Adrenal gland (tissue), 12 donors: Measurements from ENCODE around the gene LRRC4C. TPM values are rescaled to one million over a fixed set of nuclear protein-coding genes. Genes with fewer than 3 reads are reported as not detected.

Source experiments
- DNase-seq, 7 donors: peaks; one replicate each; pipeline ENCODE4 v3.0.0-alpha.2; 2019 to 2020
- H3K27ac ChIP-seq, 5 donors: fragments of 200-600 bp; sonication (generic) in 4 of 5; 1 replicate in 3 of 5; 2 replicates in 2 of 5; pipeline versions ENCODE4 v1.5.1 to v1.8.0; 2016 to 2020; ENCODE audit warnings: mild to moderate bottlenecking in 1 of 5
- H3K27me3 ChIP-seq: fragments of 200-600 bp; 2 replicates; pipeline ENCODE4 v1.8.0; 2021
- H3K36me3 ChIP-seq, 2 donors: fragments of 200-600 bp; replicated peaks in 1 of 2; 1 replicate in 1 of 2; 2 replicates in 1 of 2; pipeline versions ENCODE4 v1.5.1 to v1.8.0; 2018 to 2022
- H3K4me1 ChIP-seq, 2 donors: fragments of 200-600 bp; replicated peaks in 1 of 2; 1 replicate in 1 of 2; 2 replicates in 1 of 2; pipeline versions ENCODE4 v1.5.1 to v1.8.0; 2018 to 2021
- H3K4me3 ChIP-seq, 4 donors: fragments of 200-600 bp; sonication (generic) in 3 of 4; one replicate each; pipeline ENCODE4 v1.5.1; 2016 to 2018
- H3K9me3 ChIP-seq, 3 donors: fragments of 200-600 bp; sonication (generic) in 1 of 3; replicated peaks in 1 of 3; 1 replicate in 2 of 3; 2 replicates in 1 of 3; pipeline versions ENCODE4 v1.5.1 to v1.8.0; 2016 to 2021
- CTCF ChIP-seq, 6 experiments: fragments of 450-650 bp in 4 of 6; fragments of 200-600 bp in 2 of 6; sonication (generic) in 1 of 6; IDR thresholded peaks; 1 replicate in 5 of 6; 2 replicates in 1 of 6; pipeline versions ENCODE4 v1.5.1 to v1.8.0; 2016 to 2021; ENCODE audit warnings: antibody characterized with exemption in 6 of 6, mild to moderate bottlenecking in 2 of 6, moderate library complexity in 1 of 6
- POLR2A ChIP-seq, 2 donors: fragments of 450-650 bp; IDR thresholded peaks; one replicate each; pipeline ENCODE4 v1.6.1; 2017; ENCODE audit warnings: antibody characterized with exemption in 2 of 2, mild to moderate bottlenecking in 2 of 2, moderate library complexity in 1 of 2
- whole genome bisulfite sequencing, 4 donors: extraction: QIAGEN DNeasy Blood & Tissue Kit in 2 of 4; methylation state at CpG; one replicate each; pipeline versions ENCODE4 v1.1.5 to v1.1.7; 2013 to 2017; 5-methylcytosine and 5-hydroxymethylcytosine counted together
- intact Hi-C, 2 donors: fragments of 100-400 bp; cut with DNase I; formaldehyde crosslinking; loops; one replicate each; pipeline versions ENCODE4 v1.14.1 to v1.15.0; 2022 to 2023
- polyA plus RNA-seq, 3 donors: library from polyadenylated mRNA; stranded (reverse); fragments of 200-250 nt in 2 of 3; fragments of 350-450 nt in 1 of 3; fragmentation: Illumina TruSeq in 1 of 3; extraction: RNeasy Lipid Tissue Mini Kit (QIAGEN cat#74804) in 1 of 3; gene quantifications; one replicate each; pipeline ENCODE4 v1.2.3, GENCODE V29; 2013 to 2014
- total RNA-seq, 9 donors: library from RNA; depleted of rRNA in 4 of 9; stranded (reverse); fragments of >200 nt in 4 of 9; fragments of 120-200 nt in 1 of 9; fragmentation: NEBNext Ultra II Directional in 1 of 9; extraction: Animal tissue kit (Norgen Biotek cat#: 25700) in 1 of 9; gene quantifications; one replicate each; pipeline versions ENCODE4 v1.1.0 to v1.2.4, GENCODE V29; 2013 to 2023
- donor health status: healthy with polysubstance abuse.
- donor health status: Bipolar disorder and iron deficiency.
- donor health status: DM: yes; HTN: yes; CAD: no.
- donor health status: DM: no; HTN: no; CAD: no.
- donor health status: DM: no; HTN: no; CAD: no.
- donor health status: DM: yes; HTN: yes; CAD: no.

The LRRC4C gene
- total and polyA plus RNA-seq, 12 donors: 1.0 to 10.6 (median 5.5) TPM

GRCh38 chr11:41225856-41226633 lies 233.4 kb downstream of the LRRC4C start:
- TF ChIP-seq POLR2A (IDR thresholded peaks at IDR 0.05): no peak
- no peak for TF ChIP-seq CTCF (IDR thresholded peaks at IDR 0.05)
- Histone ChIP-seq H3K27ac (no peak overlapping the region), H3K4me3 (no peak overlapping the region), H3K4me1 (no peaks in the 10 kb centered on the region), H3K36me3 (no peaks in the 10 kb centered on the region), H3K27me3 (no peaks in the 10 kb centered on the region), H3K9me3 (no peaks in the 10 kb centered on the region)
- DNase-seq: no peak
- intact Hi-C loops: no loop called here
- WGBS, 4 donors: 32 to 54% (median 49%) methylated on average over 3 of the region's 3 CpGs

- no peak for TF ChIP-seq CTCF (IDR thresholded peaks at IDR 0.05)
- no peak for TF ChIP-seq POLR2A (IDR thresholded peaks at IDR 0.05)
- Histone ChIP-seq H3K9me3 (no peaks in the 10 kb centered on the region), H3K27ac (no peak overlapping the region), H3K36me3 (no peaks in the 10 kb centered on the region), H3K4me1 (no peaks in the 10 kb centered on the region), H3K27me3 (no peaks in the 10 kb centered on the region), H3K4me3 (no peak overlapping the region)
- no peak for DNase-seq
- intact Hi-C loops: no loop called here
- WGBS, 4 donors: 48 to 71% (median 58%) methylated on average over 2 of the region's 2 CpGs
Measured at GRCh38 chr11:41222236-41222635, 237.2 kb downstream of the LRRC4C start.

- TF ChIP-seq POLR2A (IDR thresholded peaks at IDR 0.05) (no peak), CTCF (IDR thresholded peaks at IDR 0.05) (no peak)
- Histone ChIP-seq H3K4me1 (no peaks in the 10 kb centered on the region), H3K36me3 (no peaks in the 10 kb centered on the region), H3K4me3 (no peak overlapping the region), H3K27ac (no peak overlapping the region), H3K9me3 (no peaks in the 10 kb centered on the region), H3K27me3 (no peaks in the 10 kb centered on the region)
- intact Hi-C loops: no loop called here
- no peak for DNase-seq
Measured at GRCh38 chr11:41206388-41206787, 253.1 kb downstream of the LRRC4C start.

- H3K27ac ChIP-seq: no peak overlapping the region
- H3K9me3 ChIP-seq: no peaks in the 10 kb centered on the region
- no peaks in the 10 kb centered on the region for H3K36me3 ChIP-seq
- H3K4me3 ChIP-seq: no peak overlapping the region
- intact Hi-C loops: no loop called here
- 2 to 5% (median 4%) methylated on average over 5 of the region's 5 CpGs for WGBS, 4 donors
- no peaks in the 10 kb centered on the region for H3K27me3 ChIP-seq
- H3K4me1 ChIP-seq: no peaks in the 10 kb centered on the region
- peak; percentile 23 to 71 (median 52) for DNase-seq
- TF ChIP-seq CTCF (IDR thresholded peaks at IDR 0.05): peak in 5 of 6 experiments; percentile 43 to 52 (median 52)
- TF ChIP-seq POLR2A (IDR thresholded peaks at IDR 0.05): no peak
Measured at GRCh38 chr11:41201156-41201555, 258.3 kb downstream of the LRRC4C start.
